HG03095 (cell line): Measurements from ENCODE around the gene KCNAB2.
"Not testable (repeated sequence)": the region's sequence is repeated elsewhere in the genome, so short reads cannot be mapped to it uniquely, and the experiment has no call there.

Experiments
- ATAC-seq: cut with Tn5 transposase; IDR thresholded peaks from one replicate; pipeline ENCODE4 v1.9.1; 2021; ENCODE audit warnings: moderate library complexity; ENCODE audit not compliant: unreplicated experiment

KCNAB2 gene

GRCh38 chr1:6052543-6053205 is 7.0 kb downstream of the KCNAB2 start:
- no peak for ATAC-seq

- ATAC-seq, result no peak
Observed at GRCh38 chr1:6053206-6053546, 7.5 kb downstream of the KCNAB2 start.

- no peak for ATAC-seq
Observed at GRCh38 chr1:6054596-6054995, 8.9 kb downstream of the KCNAB2 start.

GRCh38 chr1:6056572-6056948 is 10.9 kb downstream of the KCNAB2 start:
- no peak for ATAC-seq

GRCh38 chr1:6057170-6057845 is 11.6 kb downstream of the KCNAB2 start:
- no peak for ATAC-seq

GRCh38 chr1:6059866-6060265 is 14.2 kb downstream of the KCNAB2 start:
- ATAC-seq, result no peak

GRCh38 chr1:6062670-6063069 is 17.0 kb downstream of the KCNAB2 start:
- ATAC-seq, result no peak

- ATAC-seq, result not testable (repeated sequence)
Observed at GRCh38 chr1:6063532-6064053, 17.9 kb downstream of the KCNAB2 start.

- ATAC-seq, result no peak
Observed at GRCh38 chr1:6065093-6065858, 19.6 kb downstream of the KCNAB2 start.

GRCh38 chr1:6066680-6067079 is 21.0 kb downstream of the KCNAB2 start:
- no peak for ATAC-seq

GRCh38 chr1:6068073-6068472 is 22.4 kb downstream of the KCNAB2 start:
- no peak for ATAC-seq

GRCh38 chr1:6068932-6069331 is 23.2 kb downstream of the KCNAB2 start:
- ATAC-seq, result no peak

GRCh38 chr1:6069573-6069972 is 23.9 kb downstream of the KCNAB2 start:
- ATAC-seq, result no peak

GRCh38 chr1:6070450-6070974 is 24.8 kb downstream of the KCNAB2 start:
- ATAC-seq, result no peak

- no peak for ATAC-seq
Observed at GRCh38 chr1:6071219-6071618, 25.5 kb downstream of the KCNAB2 start.

- no peak for ATAC-seq
Observed at GRCh38 chr1:6072774-6073479, 27.2 kb downstream of the KCNAB2 start.

- ATAC-seq, result no peak
Observed at GRCh38 chr1:6073480-6074053, 27.9 kb downstream of the KCNAB2 start.

GRCh38 chr1:6074192-6074901 is 28.7 kb downstream of the KCNAB2 start:
- ATAC-seq, result no peak

- no peak for ATAC-seq
Observed at GRCh38 chr1:6075748-6076147, 30.1 kb downstream of the KCNAB2 start.

- ATAC-seq, result not testable (repeated sequence)
Observed at GRCh38 chr1:6077061-6077460, 31.4 kb downstream of the KCNAB2 start.
